Activated CD4-positive, alpha-beta T cell treated with anti-CD3 and anti-CD28 coated beads, Interleukin-2, amount 50 U/mL, for 16 hours (primary cell): ENCODE results near the gene KTN1.

Source experiments
- DNase-seq: peaks from one replicate; pipeline ENCODE4 v3.0.0-alpha.2; 2020

Gene KTN1, protein sequence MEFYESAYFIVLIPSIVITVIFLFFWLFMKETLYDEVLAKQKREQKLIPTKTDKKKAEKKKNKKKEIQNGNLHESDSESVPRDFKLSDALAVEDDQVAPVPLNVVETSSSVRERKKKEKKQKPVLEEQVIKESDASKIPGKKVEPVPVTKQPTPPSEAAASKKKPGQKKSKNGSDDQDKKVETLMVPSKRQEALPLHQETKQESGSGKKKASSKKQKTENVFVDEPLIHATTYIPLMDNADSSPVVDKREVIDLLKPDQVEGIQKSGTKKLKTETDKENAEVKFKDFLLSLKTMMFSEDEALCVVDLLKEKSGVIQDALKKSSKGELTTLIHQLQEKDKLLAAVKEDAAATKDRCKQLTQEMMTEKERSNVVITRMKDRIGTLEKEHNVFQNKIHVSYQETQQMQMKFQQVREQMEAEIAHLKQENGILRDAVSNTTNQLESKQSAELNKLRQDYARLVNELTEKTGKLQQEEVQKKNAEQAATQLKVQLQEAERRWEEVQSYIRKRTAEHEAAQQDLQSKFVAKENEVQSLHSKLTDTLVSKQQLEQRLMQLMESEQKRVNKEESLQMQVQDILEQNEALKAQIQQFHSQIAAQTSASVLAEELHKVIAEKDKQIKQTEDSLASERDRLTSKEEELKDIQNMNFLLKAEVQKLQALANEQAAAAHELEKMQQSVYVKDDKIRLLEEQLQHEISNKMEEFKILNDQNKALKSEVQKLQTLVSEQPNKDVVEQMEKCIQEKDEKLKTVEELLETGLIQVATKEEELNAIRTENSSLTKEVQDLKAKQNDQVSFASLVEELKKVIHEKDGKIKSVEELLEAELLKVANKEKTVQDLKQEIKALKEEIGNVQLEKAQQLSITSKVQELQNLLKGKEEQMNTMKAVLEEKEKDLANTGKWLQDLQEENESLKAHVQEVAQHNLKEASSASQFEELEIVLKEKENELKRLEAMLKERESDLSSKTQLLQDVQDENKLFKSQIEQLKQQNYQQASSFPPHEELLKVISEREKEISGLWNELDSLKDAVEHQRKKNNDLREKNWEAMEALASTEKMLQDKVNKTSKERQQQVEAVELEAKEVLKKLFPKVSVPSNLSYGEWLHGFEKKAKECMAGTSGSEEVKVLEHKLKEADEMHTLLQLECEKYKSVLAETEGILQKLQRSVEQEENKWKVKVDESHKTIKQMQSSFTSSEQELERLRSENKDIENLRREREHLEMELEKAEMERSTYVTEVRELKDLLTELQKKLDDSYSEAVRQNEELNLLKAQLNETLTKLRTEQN (N-terminal part only)

GRCh38 chr14:55579724-55580469, at the start of gene KTN1:
Gene KTN1, plus strand, starts transcription at chr14:55580207. Its CDS starts 31,842 bp downstream, at chr14:55612049.
- DNase-seq: peak; percentile 82

- DNase-seq: no peak
Measured at GRCh38 chr14:55530464-55530863, 49.5 kb upstream of the KTN1 start.

GRCh38 chr14:55532645-55533344, 47.2 kb upstream of the KTN1 start:
- DNase-seq: no peak

DNA sequence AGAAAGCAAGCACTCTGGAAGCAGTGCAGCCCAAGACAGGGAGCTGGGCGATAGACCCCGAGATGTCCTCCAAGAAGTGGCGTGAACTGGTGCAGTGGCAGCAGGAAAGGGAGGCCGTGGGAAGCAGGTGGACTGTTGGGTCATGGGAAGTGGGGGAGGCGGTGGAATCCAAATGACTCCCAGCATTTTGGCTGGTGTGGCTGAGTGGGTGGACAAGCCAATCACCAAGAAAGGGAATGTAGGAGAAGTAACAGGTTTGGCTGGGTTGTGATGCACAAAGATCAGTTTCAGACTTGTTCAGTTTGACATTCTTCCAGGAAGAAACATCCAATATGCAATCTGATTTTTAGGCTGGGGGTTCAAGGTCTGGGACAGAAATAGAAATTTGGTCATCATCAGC, 46.0 kb upstream of the KTN1 start:
- DNase-seq: no peak

DNA sequence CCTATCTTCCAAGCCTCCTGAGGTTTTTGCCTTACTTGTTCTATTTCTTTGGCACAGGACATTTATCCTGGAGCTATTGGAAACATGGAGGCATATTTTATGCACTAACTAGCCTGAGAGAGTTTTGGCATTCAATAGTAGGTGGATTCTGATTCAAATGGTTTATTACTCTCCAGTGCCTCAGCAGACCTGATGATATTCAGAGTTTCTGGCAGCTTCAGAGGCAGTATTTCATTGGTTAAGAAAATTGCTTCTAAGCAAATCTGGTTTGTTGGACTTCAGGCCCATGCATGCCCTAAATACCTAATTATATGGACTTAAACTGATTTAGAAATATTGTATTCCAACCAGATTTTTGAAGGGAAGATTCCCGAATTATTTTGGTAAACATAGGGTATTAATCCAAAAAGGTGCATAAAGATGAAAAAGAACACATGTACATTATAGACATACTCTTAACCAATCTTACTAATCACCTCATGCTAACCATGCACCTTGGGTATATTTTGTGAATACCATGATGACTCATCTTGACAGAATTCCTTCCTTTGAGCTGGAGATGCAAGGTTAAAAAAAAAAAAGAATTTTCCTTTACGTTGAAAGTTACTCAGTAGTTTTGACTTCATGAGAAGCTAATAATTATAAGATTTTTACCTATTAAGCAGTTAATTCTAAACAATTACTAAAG, 44.3 kb upstream of the KTN1 start:
- no peak for DNase-seq

GRCh38 chr14:55536204-55536708, 43.8 kb upstream of the KTN1 start:
- DNase-seq: no peak

- no peak for DNase-seq
Measured at GRCh38 chr14:55537782-55538181, 42.2 kb upstream of the KTN1 start.

GRCh38 chr14:55539975-55540374, 40.0 kb upstream of the KTN1 start:
- DNase-seq: no peak

GRCh38 chr14:55540847-55541773, 38.9 kb upstream of the KTN1 start:
- peak; percentile 45 for DNase-seq

DNA sequence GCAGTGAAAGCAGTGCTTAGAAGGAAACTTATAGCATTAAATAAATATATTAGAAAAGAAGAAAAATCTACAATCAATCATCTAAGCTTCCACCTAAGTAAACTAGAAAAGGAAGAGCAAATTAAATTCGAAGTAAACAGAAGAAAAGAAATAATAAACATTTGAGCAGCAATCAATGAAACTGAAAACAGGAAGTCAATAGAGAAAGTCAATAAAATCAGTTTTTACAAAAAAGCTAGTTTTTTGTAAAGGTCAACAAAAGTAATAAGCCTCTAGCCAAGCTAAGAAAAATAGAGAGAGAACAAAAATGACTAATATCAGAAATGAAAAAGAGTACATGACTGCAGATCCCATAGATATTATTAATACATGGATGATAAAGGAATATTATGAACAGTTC, 34.2 kb upstream of the KTN1 start:
- no peak for DNase-seq

DNA sequence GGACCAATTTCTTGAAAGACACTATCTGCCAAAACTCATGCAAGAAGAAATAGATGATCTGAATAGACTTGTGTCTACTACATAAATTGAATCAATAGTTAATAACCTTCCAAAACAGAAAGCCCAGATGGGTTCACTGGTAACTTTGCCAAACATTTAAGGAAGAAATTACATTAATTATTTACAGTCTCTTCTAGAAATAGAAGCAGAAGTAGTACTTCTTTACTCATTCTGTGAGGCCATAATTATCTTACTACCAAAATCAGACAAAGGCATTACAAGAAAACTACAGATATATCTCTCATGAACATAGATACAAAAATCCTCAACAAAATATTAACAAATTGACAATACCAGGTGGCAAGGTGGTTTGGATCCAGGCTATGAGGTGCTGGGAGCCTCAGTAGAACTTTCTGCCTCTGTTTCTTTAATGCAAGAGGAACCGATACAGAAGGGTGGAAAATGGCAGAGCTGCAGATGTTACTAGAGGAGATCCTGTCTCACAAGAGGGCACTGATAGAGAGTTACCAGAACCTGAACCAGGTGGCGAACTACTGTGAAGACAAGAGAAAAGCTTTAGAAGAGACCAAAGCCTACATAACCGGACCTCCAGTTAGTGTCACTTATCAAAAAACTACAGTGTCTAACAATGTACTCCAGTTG, 33.7 kb upstream of the KTN1 start:
- DNase-seq: no peak

DNA sequence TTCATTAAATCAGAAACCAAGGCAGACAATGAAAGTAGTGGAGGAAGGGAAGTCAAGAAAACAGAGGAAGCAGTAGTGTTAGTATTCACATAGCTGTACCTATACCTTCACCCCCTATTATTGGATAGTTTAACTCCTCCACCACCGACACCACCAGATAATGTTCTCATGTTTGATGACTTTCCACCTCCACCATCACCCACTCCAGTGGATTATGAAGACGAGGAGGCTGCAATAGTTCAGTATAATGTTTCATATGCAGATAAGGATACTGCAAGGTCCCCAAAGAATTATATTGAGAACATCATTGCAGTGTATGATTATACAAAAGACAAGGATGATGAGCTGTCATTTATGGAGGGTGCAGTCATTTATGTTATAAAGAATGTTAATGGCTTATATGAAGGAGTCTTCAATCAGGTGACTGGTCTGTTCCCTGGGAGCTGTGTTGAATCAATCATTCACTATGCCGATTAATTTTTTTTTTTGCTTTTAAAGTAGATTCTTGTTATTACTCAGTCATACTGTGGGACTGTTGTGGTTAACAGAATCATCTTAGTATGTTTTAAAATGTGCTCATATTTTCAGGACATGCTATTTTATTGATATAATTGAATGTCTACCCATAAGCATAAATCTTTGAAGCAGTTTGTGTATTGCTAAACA, 32.2 kb upstream of the KTN1 start:
- DNase-seq: peak; percentile 4

DNA sequence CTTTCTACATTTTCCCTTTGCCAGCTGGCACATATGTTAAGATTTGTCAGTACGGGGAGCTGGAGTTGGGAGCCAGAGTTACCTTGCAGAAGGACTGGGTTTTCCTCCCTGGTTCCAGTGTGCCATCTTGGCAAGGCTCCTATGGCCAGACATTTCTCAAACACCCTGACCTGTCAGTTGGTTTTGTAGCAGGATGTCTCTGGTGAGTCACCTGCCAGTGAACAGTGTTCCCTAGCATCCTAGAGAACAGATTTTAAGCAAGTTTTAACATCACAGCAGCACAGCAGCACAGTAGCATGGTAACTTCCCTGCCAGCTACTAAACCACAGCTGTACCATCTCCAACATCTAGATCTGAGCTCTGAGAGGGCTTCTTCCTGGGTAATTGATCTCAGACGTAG, 26.2 kb upstream of the KTN1 start:
- no peak for DNase-seq

GRCh38 chr14:55556929-55557623, 22.9 kb upstream of the KTN1 start:
- DNase-seq: no peak

DNA sequence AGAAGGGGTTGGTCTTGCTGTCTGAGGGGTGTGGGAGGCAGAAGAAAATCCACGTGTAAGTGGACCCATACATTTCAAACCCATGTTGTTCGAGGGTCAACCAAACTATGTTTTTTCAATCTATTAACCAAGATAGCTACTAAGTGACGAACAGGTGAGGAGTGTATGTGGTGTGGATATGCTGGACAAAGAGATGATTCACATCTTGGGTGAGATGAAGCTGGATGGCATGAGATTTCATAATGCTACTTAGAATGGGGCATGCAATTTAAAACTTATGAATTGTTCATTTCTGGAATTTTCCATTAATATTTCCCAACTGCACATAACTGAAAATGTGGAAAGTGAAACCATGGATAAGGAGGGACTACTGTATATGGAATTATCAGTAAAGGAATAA, 17.9 kb upstream of the KTN1 start:
- no peak for DNase-seq

GRCh38 chr14:55568618-55569017, 11.4 kb upstream of the KTN1 start:
- no peak for DNase-seq

DNA sequence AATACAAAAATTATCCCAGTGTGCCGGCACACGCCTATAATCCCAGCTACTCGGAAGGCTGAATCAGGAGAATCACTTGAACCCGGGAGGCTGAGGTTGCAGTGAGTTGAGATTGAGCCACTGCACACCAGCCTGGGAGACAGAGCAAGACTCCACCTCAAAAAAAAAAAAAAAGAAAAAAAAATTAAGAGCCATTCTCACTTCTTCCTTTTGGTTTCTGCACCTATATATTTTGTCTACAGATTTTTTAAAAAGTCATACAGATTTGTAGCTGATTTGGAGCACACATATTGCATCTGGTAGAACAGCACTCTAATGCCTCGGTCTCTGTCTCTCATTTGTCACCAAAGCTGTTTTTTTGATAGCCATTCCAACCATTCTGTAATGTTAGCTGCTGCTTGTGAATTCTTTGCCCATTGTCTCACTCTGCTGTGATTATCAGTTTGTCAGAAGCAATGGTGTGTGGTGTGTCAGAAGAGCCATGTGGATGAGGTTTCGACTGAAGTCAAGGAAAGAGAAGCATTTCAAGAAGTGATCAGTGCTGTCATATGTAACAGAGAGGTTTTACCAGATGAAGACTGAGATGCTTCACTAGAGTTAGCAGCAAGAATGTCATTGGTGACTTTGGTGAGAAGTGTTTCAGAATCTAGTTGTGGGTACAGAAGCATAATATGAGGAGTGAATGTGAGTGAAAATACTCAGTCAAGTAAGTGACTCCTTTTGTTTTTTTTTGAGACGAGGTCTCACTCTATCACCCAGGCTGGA, 8.7 kb upstream of the KTN1 start:
- no peak for DNase-seq
